ENCODE measurements around the gene LSG1. TPM values are rescaled to one million over a fixed set of nuclear protein-coding genes. Genes with fewer than 3 reads are reported as not detected.

Gene LSG1
- total and polyA plus RNA-seq, 2 donors (not counting 1 experiment from before 2014, with no cell fraction given): 27.6 to 35.3 TPM

- Histone ChIP-seq H3K27me3 (ENCODE audit: control insufficient read depth, insufficient read depth, low read length) (no peaks in the 10 kb centered on the region), H3K27ac (ENCODE audit: insufficient read depth, low read length) (no peak overlapping the region), H3K79me2 (ENCODE audit: control insufficient read depth, insufficient read depth, low read length) (no peaks in the 10 kb centered on the region), H3K9me3 (ENCODE audit: control insufficient read depth, insufficient read depth, low read depth, low read length) (no peaks in the 10 kb centered on the region), H3K4me1 (ENCODE audit: control insufficient read depth, extremely low read depth, insufficient read depth, low read length) (no peaks in the 10 kb centered on the region), H3K4me2 (ENCODE audit: extremely low read depth, insufficient read depth, low read length) (no peak overlapping the region), H3K4me3 (replicated peaks in 1 of 4; ENCODE audit: control extremely low read depth in 1 of 4, insufficient read depth in 1 of 4, low read depth in 3 of 4, low read length in 4 of 4) (no peak overlapping the region), H3K9ac (ENCODE audit: insufficient read depth, low read length) (no peak overlapping the region), H2AFZ (ENCODE audit: low read length) (no peak overlapping the region), H3K36me3 (ENCODE audit: control insufficient read depth, insufficient read depth, low read length) (peaks cover 9% of the 10 kb centered on the region), H4K20me1 (ENCODE audit: control insufficient read depth, extremely low read depth, insufficient read depth, low read length) (no peaks in the 10 kb centered on the region)
- DNase-seq (ENCODE audit: low read depth in 2 of 2): no peak
- no peak for TF ChIP-seq EZH2 (IDR thresholded peaks at IDR 0.05; ENCODE audit: low read length, missing control alignments)
- TF ChIP-seq, protein P1, sequence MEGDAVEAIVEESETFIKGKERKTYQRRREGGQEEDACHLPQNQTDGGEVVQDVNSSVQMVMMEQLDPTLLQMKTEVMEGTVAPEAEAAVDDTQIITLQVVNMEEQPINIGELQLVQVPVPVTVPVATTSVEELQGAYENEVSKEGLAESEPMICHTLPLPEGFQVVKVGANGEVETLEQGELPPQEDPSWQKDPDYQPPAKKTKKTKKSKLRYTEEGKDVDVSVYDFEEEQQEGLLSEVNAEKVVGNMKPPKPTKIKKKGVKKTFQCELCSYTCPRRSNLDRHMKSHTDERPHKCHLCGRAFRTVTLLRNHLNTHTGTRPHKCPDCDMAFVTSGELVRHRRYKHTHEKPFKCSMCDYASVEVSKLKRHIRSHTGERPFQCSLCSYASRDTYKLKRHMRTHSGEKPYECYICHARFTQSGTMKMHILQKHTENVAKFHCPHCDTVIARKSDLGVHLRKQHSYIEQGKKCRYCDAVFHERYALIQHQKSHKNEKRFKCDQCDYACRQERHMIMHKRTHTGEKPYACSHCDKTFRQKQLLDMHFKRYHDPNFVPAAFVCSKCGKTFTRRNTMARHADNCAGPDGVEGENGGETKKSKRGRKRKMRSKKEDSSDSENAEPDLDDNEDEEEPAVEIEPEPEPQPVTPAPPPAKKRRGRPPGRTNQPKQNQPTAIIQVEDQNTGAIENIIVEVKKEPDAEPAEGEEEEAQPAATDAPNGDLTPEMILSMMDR (conservative IDR thresholded peaks at IDR 0.05 in 1 of 2, IDR thresholded peaks at IDR 0.05 in 1 of 2; ENCODE audit: low read depth in 1 of 2, low read length in 2 of 2): no peak
Measured at GRCh38 chr3:194623449-194624290, 48.3 kb downstream of the LSG1 start.

DNA sequence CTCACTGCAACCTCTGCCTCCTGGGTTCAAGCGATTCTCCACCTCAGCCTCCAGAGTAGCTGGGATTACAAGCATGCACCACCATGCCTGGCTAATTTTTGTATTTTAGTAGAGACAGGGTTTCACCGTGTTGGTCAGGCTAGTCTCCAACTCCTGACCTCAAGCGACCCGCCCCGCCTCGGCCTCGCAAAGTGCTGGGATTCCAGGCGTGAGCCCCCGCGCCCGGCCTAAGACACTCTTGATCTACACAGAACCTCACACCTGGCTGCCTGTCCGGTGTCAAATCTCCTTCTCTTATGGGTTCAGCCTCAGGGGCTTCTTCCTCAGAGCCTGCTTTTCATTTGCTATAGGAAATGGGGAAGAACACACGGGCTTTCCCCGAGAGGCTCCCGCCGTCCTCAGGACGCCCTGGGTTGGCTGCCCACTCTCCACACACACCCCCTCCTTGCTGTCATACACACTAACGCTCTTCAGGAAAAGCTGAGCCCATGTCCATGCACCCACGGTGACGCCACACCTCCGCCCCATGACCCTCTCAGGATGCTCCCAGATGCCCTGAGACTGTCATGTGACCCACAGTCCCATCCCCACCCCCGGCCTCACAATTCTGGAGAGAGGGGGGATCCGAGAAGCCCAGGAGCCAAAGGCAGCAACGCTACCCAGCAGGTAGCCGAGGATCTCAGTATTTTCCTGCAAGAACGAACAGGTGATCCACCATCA, 49.2 kb downstream of the LSG1 start:
- no peak overlapping the region for H3K4me2 ChIP-seq (ENCODE audit: extremely low read depth, insufficient read depth, low read length)
- DNase-seq (ENCODE audit: low read depth in 2 of 2): no peak
- no peaks in the 10 kb centered on the region for H3K4me1 ChIP-seq (ENCODE audit: control insufficient read depth, extremely low read depth, insufficient read depth, low read length)
- no peak overlapping the region for H3K27ac ChIP-seq (ENCODE audit: insufficient read depth, low read length)
- H3K27me3 ChIP-seq (ENCODE audit: control insufficient read depth, insufficient read depth, low read length): no peaks in the 10 kb centered on the region
- H3K36me3 ChIP-seq (ENCODE audit: control insufficient read depth, insufficient read depth, low read length): peaks cover 9% of the 10 kb centered on the region
- H3K9ac ChIP-seq (ENCODE audit: insufficient read depth, low read length): no peak overlapping the region
- no peak overlapping the region for H2AFZ ChIP-seq (ENCODE audit: low read length)
- H3K79me2 ChIP-seq (ENCODE audit: control insufficient read depth, insufficient read depth, low read length): no peaks in the 10 kb centered on the region
- TF ChIP-seq, protein P1 (conservative IDR thresholded peaks at IDR 0.05 in 1 of 2, IDR thresholded peaks at IDR 0.05 in 1 of 2; ENCODE audit: low read depth in 1 of 2, low read length in 2 of 2): no peak
- TF ChIP-seq EZH2 (IDR thresholded peaks at IDR 0.05; ENCODE audit: low read length, missing control alignments): no peak
- H3K4me3 ChIP-seq (replicated peaks in 1 of 4; ENCODE audit: control extremely low read depth in 1 of 4, insufficient read depth in 1 of 4, low read depth in 3 of 4, low read length in 4 of 4): no peak overlapping the region
- H3K9me3 ChIP-seq (ENCODE audit: control insufficient read depth, insufficient read depth, low read depth, low read length): no peaks in the 10 kb centered on the region
- H4K20me1 ChIP-seq (ENCODE audit: control insufficient read depth, extremely low read depth, insufficient read depth, low read length): no peaks in the 10 kb centered on the region

DNA sequence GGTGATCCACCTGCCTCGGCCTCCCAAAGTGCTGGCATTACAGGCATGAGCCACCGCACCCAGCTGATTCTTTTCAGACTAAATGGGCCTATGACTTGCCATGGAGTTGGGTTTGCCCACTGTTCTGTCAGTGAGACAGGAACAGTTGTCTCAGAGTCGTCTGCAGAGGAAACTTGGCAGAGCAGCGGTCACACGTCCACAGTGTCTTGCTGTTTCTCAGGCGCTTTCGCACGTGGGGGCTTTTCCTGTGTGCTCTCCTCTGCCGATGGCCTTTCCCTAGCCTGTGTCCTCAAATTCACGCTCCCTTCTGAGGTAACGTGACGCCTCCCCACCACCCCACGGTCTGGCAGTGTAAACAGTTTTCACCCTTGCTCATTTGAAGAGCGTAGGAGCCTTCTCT, 50.0 kb downstream of the LSG1 start:
- Histone ChIP-seq H3K79me2 (ENCODE audit: control insufficient read depth, insufficient read depth, low read length) (no peaks in the 10 kb centered on the region), H2AFZ (ENCODE audit: low read length) (no peak overlapping the region), H3K4me2 (ENCODE audit: extremely low read depth, insufficient read depth, low read length) (no peak overlapping the region), H3K27me3 (ENCODE audit: control insufficient read depth, insufficient read depth, low read length) (no peaks in the 10 kb centered on the region), H3K4me3 (replicated peaks in 1 of 4; ENCODE audit: control extremely low read depth in 1 of 4, insufficient read depth in 1 of 4, low read depth in 3 of 4, low read length in 4 of 4) (no peak overlapping the region), H3K36me3 (ENCODE audit: control insufficient read depth, insufficient read depth, low read length) (peaks cover 9% of the 10 kb centered on the region), H3K27ac (ENCODE audit: insufficient read depth, low read length) (no peak overlapping the region), H3K9ac (ENCODE audit: insufficient read depth, low read length) (no peak overlapping the region), H3K4me1 (ENCODE audit: control insufficient read depth, extremely low read depth, insufficient read depth, low read length) (no peaks in the 10 kb centered on the region), H3K9me3 (ENCODE audit: control insufficient read depth, insufficient read depth, low read depth, low read length) (no peaks in the 10 kb centered on the region), H4K20me1 (ENCODE audit: control insufficient read depth, extremely low read depth, insufficient read depth, low read length) (no peaks in the 10 kb centered on the region)
- TF ChIP-seq EZH2 (IDR thresholded peaks at IDR 0.05; ENCODE audit: low read length, missing control alignments): no peak
- TF ChIP-seq, protein P1 (conservative IDR thresholded peaks at IDR 0.05 in 1 of 2, IDR thresholded peaks at IDR 0.05 in 1 of 2; ENCODE audit: low read depth in 1 of 2, low read length in 2 of 2): no peak
- no peak for DNase-seq (ENCODE audit: low read depth in 2 of 2)
